Psoas muscle (tissue), 8 donors: ENCODE data around the gene MTCH1. TPM values are rescaled to one million over a fixed set of nuclear protein-coding genes. Genes with fewer than 3 reads are reported as not detected.

Experiments used
- ATAC-seq, 4 donors: fragments of 200-7000 bp; cut with Tn5 transposase; one replicate each; pipeline ENCODE4 v1.9.1; 2020; ENCODE audit warnings: moderate library complexity in 3 of 4, mild to moderate bottlenecking in 2 of 4
- DNase-seq, 2 donors: peaks; one replicate each; pipeline ENCODE4 v3.0.0-alpha.2; 2020
- H3K27ac ChIP-seq: fragments of 200-600 bp; one replicate; pipeline ENCODE4 v1.8.0; 2022
- H3K27me3 ChIP-seq, 3 donors: fragments of 200-600 bp in 1 of 3; one replicate each; pipeline versions ENCODE4 v1.6.1 to v1.8.0; 2013 to 2022; ENCODE audit warnings: low read length in 2 of 3, mild to moderate bottlenecking in 2 of 3, moderate library complexity in 1 of 3; ENCODE audit not compliant: insufficient read depth in 3 of 3
- H3K36me3 ChIP-seq, 2 donors: fragments of 200-600 bp in 1 of 2; one replicate each; pipeline versions ENCODE4 v1.6.1 to v1.8.0; 2013 to 2022; ENCODE audit warnings: low read depth in 1 of 2, mild to moderate bottlenecking in 1 of 2, moderate library complexity in 1 of 2; ENCODE audit not compliant: insufficient read depth in 1 of 2
- H3K4me1 ChIP-seq: fragments of 200-600 bp; one replicate; pipeline ENCODE4 v1.8.0; 2022
- H3K4me3 ChIP-seq: fragments of 200-600 bp; one replicate; pipeline ENCODE4 v1.8.0; 2022; ENCODE audit warnings: mild to moderate bottlenecking
- H3K9me3 ChIP-seq: fragments of 200-600 bp; one replicate; pipeline ENCODE4 v1.8.0; 2022
- CTCF ChIP-seq: fragments of 200-600 bp; IDR thresholded peaks from one replicate; pipeline ENCODE4 v1.8.0; 2022; ENCODE audit warnings: antibody characterized with exemption
- WGBS, 3 donors: extraction: QIAGEN DNeasy Blood & Tissue Kit; methylation state at CpG; one replicate each; pipeline versions ENCODE4 v1.1.6 to v1.1.7; 2013; 5-methylcytosine and 5-hydroxymethylcytosine counted together
- intact Hi-C, 2 donors: fragments of 100-400 bp; cut with DNase I; formaldehyde crosslinking; loops; one replicate each; pipeline versions ENCODE4 v1.11.0 to v1.14.2; 2022
- polyA plus RNA-seq, 3 donors: library from polyadenylated mRNA; stranded (reverse); fragments of 200-250 nt; gene quantifications; one replicate each; pipeline ENCODE4 v1.2.3, GENCODE V29; 2013
- total RNA-seq, 4 donors: library from RNA; stranded (reverse); fragmentation: NEBNext Ultra II Directional in 2 of 4; extraction: Animal tissue kit (Norgen Biotek cat#: 25700) in 2 of 4; gene quantifications; one replicate each; pipeline versions ENCODE4 v1.2.1 to v1.2.4, GENCODE V29; 2021 to 2023
- donor health status: healthy with polysubstance abuse.
- donor health status: DM: no; HTN: no; CAD: no; lungs with moderate emphysema.
- donor health status: Bipolar disorder and iron deficiency.
- donor health status: healthy.
- donor health status: DM: yes; HTN: yes; CAD: no.
- donor health status: DM: no; HTN: no; CAD: no.
- donor health status: DM: no; HTN: no; CAD: no.
- donor health status: DM: yes; HTN: yes; CAD: no.

MTCH1 gene
- total and polyA plus RNA-seq, 7 donors: 74.6 to 230 (median 89.2) TPM

- no peak for ATAC-seq
- TF ChIP-seq CTCF: no peak
- 92 to 96% (median 95%) methylated on average over 6 of the region's 6 CpGs for WGBS, 3 donors
- intact Hi-C loops: loop anchor here in 1 of 2 donors (5.0 kb wide), 2 partner anchors 50 to 90 kb away; partner anchors contain the start of gene C6orf89
- Histone ChIP-seq H3K9me3 (no peaks in the 10 kb centered on the region), H3K4me3 (no peak overlapping the region), H3K27ac (no peak overlapping the region), H3K4me1 (peaks cover 28% of the 10 kb centered on the region), H3K27me3 (no peaks in the 10 kb centered on the region), H3K36me3 (peaks cover 12 to 67% of the 10 kb centered on the region in 2 donors)
- no peak for DNase-seq
Observed at GRCh38 chr6:36976931-36977330, 9.1 kb downstream of the MTCH1 start.

GRCh38 chr6:36976509-36976908 lies 9.5 kb downstream of the MTCH1 start:
- ATAC-seq (no peak), DNase-seq (no peak)
- intact Hi-C loops: loop anchor here in 1 of 2 donors (5.0 kb wide), 2 partner anchors 49 to 89 kb away; partner anchors contain the start of gene C6orf89
- H3K4me3 ChIP-seq: no peak overlapping the region
- H3K4me1 ChIP-seq: peaks cover 26% of the 10 kb centered on the region
- no peaks in the 10 kb centered on the region for H3K27me3 ChIP-seq
- no peaks in the 10 kb centered on the region for H3K9me3 ChIP-seq
- H3K36me3 ChIP-seq: peaks cover 12 to 71% of the 10 kb centered on the region in 2 donors
- WGBS, 3 donors: 91 to 94% (median 93%) methylated on average over 7 of the region's 7 CpGs
- no peak overlapping the region for H3K27ac ChIP-seq
- no peak for TF ChIP-seq CTCF

- ATAC-seq (no peak), DNase-seq (no peak)
- Histone ChIP-seq H3K36me3 (peaks cover 15 to 76% of the 10 kb centered on the region in 2 donors), H3K27me3 (no peaks in the 10 kb centered on the region), H3K4me3 (no peak overlapping the region), H3K4me1 (peaks cover 20% of the 10 kb centered on the region), H3K27ac (no peak overlapping the region), H3K9me3 (no peaks in the 10 kb centered on the region)
- no peak for TF ChIP-seq CTCF
- intact Hi-C loops: loop anchor here in 1 of 2 donors (5.0 kb wide), 2 partner anchors 49 to 89 kb away; partner anchors contain the start of gene C6orf89
- WGBS, 3 donors: 88 to 96% (median 92%) methylated on average over 4 of the region's 4 CpGs
Observed at GRCh38 chr6:36976007-36976264, 10.1 kb downstream of the MTCH1 start.

GRCh38 chr6:36975231-36976006 lies 10.6 kb downstream of the MTCH1 start:
- Histone ChIP-seq H3K9me3 (no peaks in the 10 kb centered on the region), H3K27ac (no peak overlapping the region), H3K36me3 (peaks cover 16 to 82% of the 10 kb centered on the region in 2 donors), H3K4me3 (no peak overlapping the region), H3K27me3 (no peaks in the 10 kb centered on the region), H3K4me1 (peaks cover 15% of the 10 kb centered on the region)
- ATAC-seq (no peak), DNase-seq (no peak)
- 74 to 87% (median 79%) methylated on average over 7 of the region's 7 CpGs for WGBS, 3 donors
- intact Hi-C loops: loop anchor here in 1 of 2 donors (5.0 kb wide), 2 partner anchors 48 to 88 kb away; partner anchors contain the start of gene C6orf89
- no peak for TF ChIP-seq CTCF
